ENCODE results near the gene COL5A1. TPM values are rescaled to one million over a fixed set of nuclear protein-coding genes. Genes with fewer than 3 reads are reported as not detected.

The COL5A1 gene
- total RNA-seq, 1 experiment from 2014 or later = not detected

- no peak overlapping the region for H3K4me3 Mint-ChIP-seq (ENCODE audit: unreplicated experiment)
- H3K27ac Mint-ChIP-seq (ENCODE audit: low read depth, unreplicated experiment) = no peak overlapping the region
- POLR2A ChIA-PET = no interaction called here
- H3K36me3 Mint-ChIP-seq (ENCODE audit: insufficient read depth, unreplicated experiment) = no peaks in the 10 kb centered on the region
- no TSS peak for BruUV-seq (replicated peaks)
- CTCF ChIA-PET = no interaction called here
- DNase-seq (ENCODE audit: unreplicated experiment) = no peak
- H3K9me3 Mint-ChIP-seq (ENCODE audit: unreplicated experiment) = no peaks in the 10 kb centered on the region
- no peak for TF ChIP-seq CTCF (IDR thresholded peaks at IDR 0.05; ENCODE audit: unreplicated experiment)
- H3K4me1 Mint-ChIP-seq (ENCODE audit: insufficient read depth, unreplicated experiment) = peaks cover 6% of the 10 kb centered on the region
- intact Hi-C loops (cut with micrococcal nuclease) = no loop called here
- H3K27me3 Mint-ChIP-seq (ENCODE audit: insufficient read depth, unreplicated experiment) = no peaks in the 10 kb centered on the region
Measured at GRCh38 chr9:134685784-134686183, 44.2 kb downstream of the COL5A1 start.

GRCh38 chr9:134686896-134687295 lies 45.3 kb downstream of the COL5A1 start:
- no peak for DNase-seq (ENCODE audit: unreplicated experiment)
- H3K36me3 Mint-ChIP-seq (ENCODE audit: insufficient read depth, unreplicated experiment) = no peaks in the 10 kb centered on the region
- H3K4me1 Mint-ChIP-seq (ENCODE audit: insufficient read depth, unreplicated experiment) = peaks cover 1% of the 10 kb centered on the region
- BruUV-seq (replicated peaks) = no TSS peak
- no peaks in the 10 kb centered on the region for H3K27me3 Mint-ChIP-seq (ENCODE audit: insufficient read depth, unreplicated experiment)
- no peaks in the 10 kb centered on the region for H3K9me3 Mint-ChIP-seq (ENCODE audit: unreplicated experiment)
- intact Hi-C loops (cut with micrococcal nuclease) = no loop called here
- H3K27ac Mint-ChIP-seq (ENCODE audit: low read depth, unreplicated experiment) = no peak overlapping the region
- TF ChIP-seq CTCF (IDR thresholded peaks at IDR 0.05; ENCODE audit: unreplicated experiment) = no peak
- ChIA-PET CTCF (interaction anchor here (1.0 to 2.6 kb wide), 2 partner anchors 44 to 53 kb away, joined by 4 to 17 read pairs; no protein-coding TSS in a partner anchor), POLR2A (no interaction called here)
- no peak overlapping the region for H3K4me3 Mint-ChIP-seq (ENCODE audit: unreplicated experiment)

GRCh38 chr9:134687556-134687955 lies 46.0 kb downstream of the COL5A1 start:
- Mint-ChIP-seq H3K4me1 (ENCODE audit: insufficient read depth, unreplicated experiment) (no peaks in the 10 kb centered on the region), H3K36me3 (ENCODE audit: insufficient read depth, unreplicated experiment) (no peaks in the 10 kb centered on the region), H3K27ac (ENCODE audit: low read depth, unreplicated experiment) (no peak overlapping the region), H3K27me3 (ENCODE audit: insufficient read depth, unreplicated experiment) (peaks cover 3% of the 10 kb centered on the region), H3K4me3 (ENCODE audit: unreplicated experiment) (no peak overlapping the region), H3K9me3 (ENCODE audit: unreplicated experiment) (no peaks in the 10 kb centered on the region)
- DNase-seq (ENCODE audit: unreplicated experiment) = no peak
- no TSS peak for BruUV-seq (replicated peaks)
- no peak for TF ChIP-seq CTCF (IDR thresholded peaks at IDR 0.05; ENCODE audit: unreplicated experiment)
- POLR2A ChIA-PET = interaction anchor here (0.7 kb wide), 1 partner anchor 405 kb away, joined by 3 read pairs; no protein-coding TSS in a partner anchor
- intact Hi-C loops (cut with micrococcal nuclease) = no loop called here
- CTCF ChIA-PET = interaction anchor here (0.7 to 2.6 kb wide), 7 partner anchors 16 to 589 kb away, joined by 3 to 17 read pairs (median 4); no protein-coding TSS in a partner anchor

GRCh38 chr9:134688231-134688630 lies 46.6 kb downstream of the COL5A1 start:
- no peaks in the 10 kb centered on the region for H3K36me3 Mint-ChIP-seq (ENCODE audit: insufficient read depth, unreplicated experiment)
- no peaks in the 10 kb centered on the region for H3K4me1 Mint-ChIP-seq (ENCODE audit: insufficient read depth, unreplicated experiment)
- intact Hi-C loops (cut with micrococcal nuclease) = no loop called here
- ChIA-PET CTCF (interaction anchor here (0.7 to 2.6 kb wide), 8 partner anchors 15 to 589 kb away, joined by 3 to 17 read pairs (median 3); no protein-coding TSS in a partner anchor), POLR2A (no interaction called here)
- DNase-seq (ENCODE audit: unreplicated experiment) = no peak
- no TSS peak for BruUV-seq (replicated peaks)
- H3K9me3 Mint-ChIP-seq (ENCODE audit: unreplicated experiment) = no peaks in the 10 kb centered on the region
- H3K27me3 Mint-ChIP-seq (ENCODE audit: insufficient read depth, unreplicated experiment) = peaks cover 9% of the 10 kb centered on the region
- no peak overlapping the region for H3K4me3 Mint-ChIP-seq (ENCODE audit: unreplicated experiment)
- no peak for TF ChIP-seq CTCF (IDR thresholded peaks at IDR 0.05; ENCODE audit: unreplicated experiment)
- H3K27ac Mint-ChIP-seq (ENCODE audit: low read depth, unreplicated experiment) = no peak overlapping the region

Measured in MCF 10A (cell line).